Measurements from ENCODE around the gene CAMK2A. TPM values are rescaled to one million over a fixed set of nuclear protein-coding genes. Genes with fewer than 3 reads are reported as not detected.

The CAMK2A gene
- total and polyA plus RNA-seq, 2 experiments from 2014 or later = 0.18 TPM; not detected in 1

DNA sequence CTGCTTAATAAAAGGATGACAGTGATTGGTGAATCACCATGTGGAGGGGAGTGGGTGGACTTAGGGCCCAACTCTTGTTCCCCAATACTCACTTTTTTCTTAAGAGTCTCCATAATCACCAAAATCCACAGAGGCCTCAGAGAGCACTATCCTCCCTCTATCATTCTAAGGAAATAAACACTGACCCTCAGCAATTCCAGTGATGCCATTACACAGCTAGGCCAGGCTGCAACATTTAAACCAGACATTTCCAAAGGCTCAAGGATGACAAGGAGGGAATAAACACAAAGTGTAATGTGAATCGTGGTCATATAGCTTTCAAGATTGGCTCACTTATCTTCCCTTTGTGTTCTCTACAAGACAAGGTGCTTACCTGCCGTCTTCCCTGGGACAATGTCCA lies 15.5 kb upstream of the CAMK2A start (continued):
- TF ChIP-seq POLR2AphosphoS5 (IDR thresholded peaks at IDR 0.05; ENCODE audit: low read depth) = no peak

DNA sequence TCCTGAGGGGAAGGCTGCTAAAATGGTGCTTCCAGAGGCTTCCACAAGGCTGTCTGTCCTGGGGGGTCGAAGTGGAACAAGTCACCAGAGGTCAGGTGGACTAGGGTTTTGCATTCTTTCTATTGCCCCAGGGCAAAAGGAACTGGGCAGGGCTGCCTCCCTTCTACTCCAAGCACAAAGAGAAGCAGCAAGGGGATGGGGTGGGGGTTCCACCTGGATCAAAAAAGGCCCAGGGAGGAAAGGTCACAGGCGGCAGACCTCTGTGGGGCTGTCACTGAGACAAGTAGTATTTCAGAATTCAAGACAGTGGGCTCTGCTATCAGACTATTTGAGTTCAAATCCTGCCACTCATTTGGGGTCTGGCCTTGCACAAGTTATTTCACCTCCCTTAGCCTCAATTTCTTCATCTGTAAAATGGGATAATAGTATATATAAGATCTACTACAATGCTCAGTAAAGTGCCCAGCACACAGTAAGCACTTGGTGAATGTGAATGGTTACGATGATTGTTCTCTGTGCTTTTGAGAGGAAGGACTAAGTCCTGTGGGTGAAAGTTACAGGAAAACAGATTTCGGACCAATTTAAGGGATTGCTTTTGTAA lies 15.0 kb upstream of the CAMK2A start:
- H4K20me1 ChIP-seq (replicated peaks; ENCODE audit: insufficient read depth) = no peaks in the 10 kb centered on the region
- H3K27me3 ChIP-seq (ENCODE audit: insufficient read depth) = peaks cover 12% of the 10 kb centered on the region
- ATAC-seq = no peak
- H3K9me3 Mint-ChIP-seq = no peaks in the 10 kb centered on the region
- H3K79me2 ChIP-seq (replicated peaks; ENCODE audit: insufficient read depth) = no peaks in the 10 kb centered on the region
- peak overlapping the region; percentile 93 for H2AFZ ChIP-seq
- H3K4me1 Mint-ChIP-seq = peaks cover 54% of the 10 kb centered on the region
- H3K36me3 Mint-ChIP-seq (ENCODE audit: low read depth) = no peaks in the 10 kb centered on the region
- no peak overlapping the region for H3K4me3 Mint-ChIP-seq
- peaks cover 16% of the 10 kb centered on the region for H3K27me3 Mint-ChIP-seq (ENCODE audit: insufficient read depth, low read depth, poor library complexity)
- H3F3A ChIP-seq (replicated peaks; ENCODE audit: low read depth) = peaks cover 7% of the 10 kb centered on the region; the same call in 1 of the 2 replicates
- no peak overlapping the region for H3K27ac Mint-ChIP-seq
- H3K4me1 ChIP-seq (ENCODE audit: insufficient read depth) = peaks cover 48% of the 10 kb centered on the region
- H3K36me3 ChIP-seq (ENCODE audit: insufficient read depth) = no peaks in the 10 kb centered on the region
- no peaks in the 10 kb centered on the region for H3K9me2 ChIP-seq (ENCODE audit: insufficient read depth)
- DNase-seq (ENCODE audit: low spot score) = no peak
- H3K4me2 ChIP-seq = peak overlapping the region; percentile 85
- H3K4me3 ChIP-seq = peak overlapping the region; percentile 66; the same call in 1 of the 2 replicates
- TF ChIP-seq ZNF331 (CRISPR knock-in tag; IDR thresholded peaks at IDR 0.05; ENCODE audit: low read depth) (no peak), POLR2AphosphoS5 (IDR thresholded peaks at IDR 0.05; ENCODE audit: low read depth) (no peak), EZH2 (IDR thresholded peaks at IDR 0.05; ENCODE audit: low read depth, unreplicated experiment) (no peak), STAT1 (IDR thresholded peaks at IDR 0.05; ENCODE audit: unreplicated experiment) (no peak), JUNB (IDR thresholded peaks at IDR 0.05; ENCODE audit: unreplicated experiment) (no peak), EZH2phosphoT487 (IDR thresholded peaks at IDR 0.05; ENCODE audit: unreplicated experiment) (no peak), CREB1 (CRISPR knock-in tag; IDR thresholded peaks at IDR 0.05; ENCODE audit: low read depth) (no peak), NANOG (IDR thresholded peaks at IDR 0.05; ENCODE audit: borderline replicate concordance) (no peak), ZNF114 (CRISPR knock-in tag; IDR thresholded peaks at IDR 0.05) (no peak)
- TF ChIP-seq, protein P1, sequence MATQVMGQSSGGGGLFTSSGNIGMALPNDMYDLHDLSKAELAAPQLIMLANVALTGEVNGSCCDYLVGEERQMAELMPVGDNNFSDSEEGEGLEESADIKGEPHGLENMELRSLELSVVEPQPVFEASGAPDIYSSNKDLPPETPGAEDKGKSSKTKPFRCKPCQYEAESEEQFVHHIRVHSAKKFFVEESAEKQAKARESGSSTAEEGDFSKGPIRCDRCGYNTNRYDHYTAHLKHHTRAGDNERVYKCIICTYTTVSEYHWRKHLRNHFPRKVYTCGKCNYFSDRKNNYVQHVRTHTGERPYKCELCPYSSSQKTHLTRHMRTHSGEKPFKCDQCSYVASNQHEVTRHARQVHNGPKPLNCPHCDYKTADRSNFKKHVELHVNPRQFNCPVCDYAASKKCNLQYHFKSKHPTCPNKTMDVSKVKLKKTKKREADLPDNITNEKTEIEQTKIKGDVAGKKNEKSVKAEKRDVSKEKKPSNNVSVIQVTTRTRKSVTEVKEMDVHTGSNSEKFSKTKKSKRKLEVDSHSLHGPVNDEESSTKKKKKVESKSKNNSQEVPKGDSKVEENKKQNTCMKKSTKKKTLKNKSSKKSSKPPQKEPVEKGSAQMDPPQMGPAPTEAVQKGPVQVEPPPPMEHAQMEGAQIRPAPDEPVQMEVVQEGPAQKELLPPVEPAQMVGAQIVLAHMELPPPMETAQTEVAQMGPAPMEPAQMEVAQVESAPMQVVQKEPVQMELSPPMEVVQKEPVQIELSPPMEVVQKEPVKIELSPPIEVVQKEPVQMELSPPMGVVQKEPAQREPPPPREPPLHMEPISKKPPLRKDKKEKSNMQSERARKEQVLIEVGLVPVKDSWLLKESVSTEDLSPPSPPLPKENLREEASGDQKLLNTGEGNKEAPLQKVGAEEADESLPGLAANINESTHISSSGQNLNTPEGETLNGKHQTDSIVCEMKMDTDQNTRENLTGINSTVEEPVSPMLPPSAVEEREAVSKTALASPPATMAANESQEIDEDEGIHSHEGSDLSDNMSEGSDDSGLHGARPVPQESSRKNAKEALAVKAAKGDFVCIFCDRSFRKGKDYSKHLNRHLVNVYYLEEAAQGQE (IDR thresholded peaks at IDR 0.05; ENCODE audit: unreplicated experiment) = no peak
- TF ChIP-seq, protein P2, sequence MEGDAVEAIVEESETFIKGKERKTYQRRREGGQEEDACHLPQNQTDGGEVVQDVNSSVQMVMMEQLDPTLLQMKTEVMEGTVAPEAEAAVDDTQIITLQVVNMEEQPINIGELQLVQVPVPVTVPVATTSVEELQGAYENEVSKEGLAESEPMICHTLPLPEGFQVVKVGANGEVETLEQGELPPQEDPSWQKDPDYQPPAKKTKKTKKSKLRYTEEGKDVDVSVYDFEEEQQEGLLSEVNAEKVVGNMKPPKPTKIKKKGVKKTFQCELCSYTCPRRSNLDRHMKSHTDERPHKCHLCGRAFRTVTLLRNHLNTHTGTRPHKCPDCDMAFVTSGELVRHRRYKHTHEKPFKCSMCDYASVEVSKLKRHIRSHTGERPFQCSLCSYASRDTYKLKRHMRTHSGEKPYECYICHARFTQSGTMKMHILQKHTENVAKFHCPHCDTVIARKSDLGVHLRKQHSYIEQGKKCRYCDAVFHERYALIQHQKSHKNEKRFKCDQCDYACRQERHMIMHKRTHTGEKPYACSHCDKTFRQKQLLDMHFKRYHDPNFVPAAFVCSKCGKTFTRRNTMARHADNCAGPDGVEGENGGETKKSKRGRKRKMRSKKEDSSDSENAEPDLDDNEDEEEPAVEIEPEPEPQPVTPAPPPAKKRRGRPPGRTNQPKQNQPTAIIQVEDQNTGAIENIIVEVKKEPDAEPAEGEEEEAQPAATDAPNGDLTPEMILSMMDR (conservative IDR thresholded peaks at IDR 0.05; ENCODE audit: low read depth in 2 of 2) = no peak
- TF ChIP-seq, protein P3, sequence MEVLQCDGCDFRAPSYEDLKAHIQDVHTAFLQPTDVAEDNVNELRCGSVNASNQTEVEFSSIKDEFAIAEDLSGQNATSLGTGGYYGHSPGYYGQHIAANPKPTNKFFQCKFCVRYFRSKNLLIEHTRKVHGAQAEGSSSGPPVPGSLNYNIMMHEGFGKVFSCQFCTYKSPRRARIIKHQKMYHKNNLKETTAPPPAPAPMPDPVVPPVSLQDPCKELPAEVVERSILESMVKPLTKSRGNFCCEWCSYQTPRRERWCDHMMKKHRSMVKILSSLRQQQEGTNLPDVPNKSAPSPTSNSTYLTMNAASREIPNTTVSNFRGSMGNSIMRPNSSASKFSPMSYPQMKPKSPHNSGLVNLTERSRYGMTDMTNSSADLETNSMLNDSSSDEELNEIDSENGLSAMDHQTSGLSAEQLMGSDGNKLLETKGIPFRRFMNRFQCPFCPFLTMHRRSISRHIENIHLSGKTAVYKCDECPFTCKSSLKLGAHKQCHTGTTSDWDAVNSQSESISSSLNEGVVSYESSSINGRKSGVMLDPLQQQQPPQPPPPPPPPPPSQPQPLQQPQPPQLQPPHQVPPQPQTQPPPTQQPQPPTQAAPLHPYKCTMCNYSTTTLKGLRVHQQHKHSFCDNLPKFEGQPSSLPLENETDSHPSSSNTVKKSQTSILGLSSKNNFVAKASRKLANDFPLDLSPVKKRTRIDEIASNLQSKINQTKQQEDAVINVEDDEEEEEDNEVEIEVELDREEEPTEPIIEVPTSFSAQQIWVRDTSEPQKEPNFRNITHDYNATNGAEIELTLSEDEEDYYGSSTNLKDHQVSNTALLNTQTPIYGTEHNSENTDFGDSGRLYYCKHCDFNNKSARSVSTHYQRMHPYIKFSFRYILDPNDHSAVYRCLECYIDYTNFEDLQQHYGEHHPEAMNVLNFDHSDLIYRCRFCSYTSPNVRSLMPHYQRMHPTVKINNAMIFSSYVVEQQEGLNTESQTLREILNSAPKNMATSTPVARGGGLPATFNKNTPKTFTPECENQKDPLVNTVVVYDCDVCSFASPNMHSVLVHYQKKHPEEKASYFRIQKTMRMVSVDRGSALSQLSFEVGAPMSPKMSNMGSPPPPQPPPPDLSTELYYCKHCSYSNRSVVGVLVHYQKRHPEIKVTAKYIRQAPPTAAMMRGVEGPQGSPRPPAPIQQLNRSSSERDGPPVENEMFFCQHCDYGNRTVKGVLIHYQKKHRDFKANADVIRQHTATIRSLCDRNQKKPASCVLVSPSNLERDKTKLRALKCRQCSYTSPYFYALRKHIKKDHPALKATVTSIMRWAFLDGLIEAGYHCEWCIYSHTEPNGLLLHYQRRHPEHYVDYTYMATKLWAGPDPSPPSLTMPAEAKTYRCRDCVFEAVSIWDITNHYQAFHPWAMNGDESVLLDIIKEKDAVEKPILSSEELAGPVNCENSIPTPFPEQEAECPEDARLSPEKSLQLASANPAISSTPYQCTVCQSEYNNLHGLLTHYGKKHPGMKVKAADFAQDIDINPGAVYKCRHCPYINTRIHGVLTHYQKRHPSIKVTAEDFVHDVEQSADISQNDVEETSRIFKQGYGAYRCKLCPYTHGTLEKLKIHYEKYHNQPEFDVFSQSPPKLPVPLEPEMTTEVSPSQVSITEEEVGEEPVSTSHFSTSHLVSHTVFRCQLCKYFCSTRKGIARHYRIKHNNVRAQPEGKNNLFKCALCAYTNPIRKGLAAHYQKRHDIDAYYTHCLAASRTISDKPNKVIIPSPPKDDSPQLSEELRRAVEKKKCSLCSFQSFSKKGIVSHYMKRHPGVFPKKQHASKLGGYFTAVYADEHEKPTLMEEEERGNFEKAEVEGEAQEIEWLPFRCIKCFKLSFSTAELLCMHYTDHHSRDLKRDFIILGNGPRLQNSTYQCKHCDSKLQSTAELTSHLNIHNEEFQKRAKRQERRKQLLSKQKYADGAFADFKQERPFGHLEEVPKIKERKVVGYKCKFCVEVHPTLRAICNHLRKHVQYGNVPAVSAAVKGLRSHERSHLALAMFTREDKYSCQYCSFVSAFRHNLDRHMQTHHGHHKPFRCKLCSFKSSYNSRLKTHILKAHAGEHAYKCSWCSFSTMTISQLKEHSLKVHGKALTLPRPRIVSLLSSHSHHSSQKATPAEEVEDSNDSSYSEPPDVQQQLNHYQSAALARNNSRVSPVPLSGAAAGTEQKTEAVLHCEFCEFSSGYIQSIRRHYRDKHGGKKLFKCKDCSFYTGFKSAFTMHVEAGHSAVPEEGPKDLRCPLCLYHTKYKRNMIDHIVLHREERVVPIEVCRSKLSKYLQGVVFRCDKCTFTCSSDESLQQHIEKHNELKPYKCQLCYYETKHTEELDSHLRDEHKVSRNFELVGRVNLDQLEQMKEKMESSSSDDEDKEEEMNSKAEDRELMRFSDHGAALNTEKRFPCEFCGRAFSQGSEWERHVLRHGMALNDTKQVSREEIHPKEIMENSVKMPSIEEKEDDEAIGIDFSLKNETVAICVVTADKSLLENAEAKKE (CRISPR knock-in tag; IDR thresholded peaks at IDR 0.05) = no peak
- TF ChIP-seq, protein P4, sequence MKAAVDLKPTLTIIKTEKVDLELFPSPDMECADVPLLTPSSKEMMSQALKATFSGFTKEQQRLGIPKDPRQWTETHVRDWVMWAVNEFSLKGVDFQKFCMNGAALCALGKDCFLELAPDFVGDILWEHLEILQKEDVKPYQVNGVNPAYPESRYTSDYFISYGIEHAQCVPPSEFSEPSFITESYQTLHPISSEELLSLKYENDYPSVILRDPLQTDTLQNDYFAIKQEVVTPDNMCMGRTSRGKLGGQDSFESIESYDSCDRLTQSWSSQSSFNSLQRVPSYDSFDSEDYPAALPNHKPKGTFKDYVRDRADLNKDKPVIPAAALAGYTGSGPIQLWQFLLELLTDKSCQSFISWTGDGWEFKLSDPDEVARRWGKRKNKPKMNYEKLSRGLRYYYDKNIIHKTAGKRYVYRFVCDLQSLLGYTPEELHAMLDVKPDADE (IDR thresholded peaks at IDR 0.05) = no peak
- H3K27ac ChIP-seq (ENCODE audit: low read depth) = 0 out of 2 replicates have a peak overlapping the region, but pooled peaks have one; percentile 66
